SK-N-SH (cell line): ENCODE measurements around the gene GMPR. TPM values are rescaled to one million over a fixed set of nuclear protein-coding genes. Genes with fewer than 3 reads are reported as not detected.

Experiments used
- CTCF ChIA-PET: fragments of 300-600, 350-600 bp; formaldehyde crosslinking; extraction: SDS; loops from one replicate; lab custom pipeline; 2021; lab: Yijun Ruan, JAX
- POLR2A ChIA-PET: fragments of 350-600 bp; sonication (Branson Sonifier 250); formaldehyde crosslinking; extraction: SDS; loops from one replicate; lab custom pipeline; 2020; ENCODE audit warnings: antibody characterized with exemption, inconsistent platforms; lab: Yijun Ruan, JAX
- DNase-seq: peaks from one replicate; pipeline ENCODE4 v3.0.0; 2012
- H2AFZ ChIP-seq: fragments of 200-600 bp; sonication (generic); 2 replicates; pipeline ENCODE4 v1.8.1; 2016; ENCODE audit warnings: antibody characterized with exemption, mild to moderate bottlenecking, low read depth
- H3F3A ChIP-seq: fragments of 200-600 bp; sonication (generic); replicated peaks from 2 replicates; pipeline ENCODE3; 2016; ENCODE audit warnings: antibody characterized with exemption, mild to moderate bottlenecking; ENCODE audit not compliant: insufficient read depth
- H3K27ac ChIP-seq, 2 experiments: fragments of 200-500 bp in 1 of 2; fragments of 200-600 bp in 1 of 2; sonication (Bioruptor generic) in 1 of 2; sonication (generic), shearing (Covaris generic) in 1 of 2; 2 replicates each; pipeline versions ENCODE4 v1.5.1 to v1.6.1; 2014 to 2016; ENCODE audit warnings: low read depth in 2 of 2, inconsistent platforms in 1 of 2, low read length in 1 of 2, mild to moderate bottlenecking in 1 of 2, mixed read lengths in 1 of 2
- H3K27me3 ChIP-seq: fragments of 200-600 bp; sonication (generic), shearing (Covaris generic); 2 replicates; pipeline ENCODE4 v1.6.1; 2016; ENCODE audit warnings: mixed run types; ENCODE audit not compliant: insufficient read depth
- H3K36me3 ChIP-seq, 2 experiments: fragments of 200-500 bp in 1 of 2; fragments of 200-600 bp in 1 of 2; sonication (Bioruptor generic) in 1 of 2; sonication (generic) in 1 of 2; replicated peaks in 1 of 2; 2 replicates each; pipeline versions ENCODE3 to v1.5.1; 2014 to 2016; ENCODE audit warnings: low read length in 1 of 2, mild to moderate bottlenecking in 1 of 2; ENCODE audit not compliant: insufficient read depth in 2 of 2, control insufficient read depth in 1 of 2
- H3K4me1 ChIP-seq, 2 experiments: fragments of 200-500 bp in 1 of 2; fragments of 200-600 bp in 1 of 2; sonication (Bioruptor generic) in 1 of 2; sonication (generic), shearing (Covaris generic) in 1 of 2; 2 replicates each; pipeline versions ENCODE4 v1.5.1 to v1.6.1; 2014 to 2016; ENCODE audit warnings: low read depth in 1 of 2, low read length in 1 of 2, mixed run types in 1 of 2; ENCODE audit not compliant: insufficient read depth in 2 of 2, control insufficient read depth in 1 of 2
- H3K4me2 ChIP-seq: fragments of 200-600 bp; sonication (generic), shearing (Covaris generic); 2 replicates; pipeline ENCODE4 v1.6.1; 2017; ENCODE audit warnings: mixed run types
- H3K4me3 ChIP-seq, 2 experiments: fragments of 200-500 bp in 1 of 2; fragments of 200-600 bp in 1 of 2; sonication (Bioruptor generic) in 1 of 2; sonication (generic), shearing (Covaris generic) in 1 of 2; 2 replicates each; pipeline versions ENCODE4 v1.5.1 to v1.8.1; 2014 to 2016; ENCODE audit warnings: low read depth in 2 of 2, inconsistent platforms in 1 of 2, low read length in 1 of 2, mild to moderate bottlenecking in 1 of 2, mixed read lengths in 1 of 2, moderate library complexity in 1 of 2
- H3K79me2 ChIP-seq: fragments of 200-600 bp; sonication (generic); 2 replicates; pipeline ENCODE4 v1.8.1; 2017; ENCODE audit warnings: mild to moderate bottlenecking; ENCODE audit not compliant: insufficient read depth
- H3K9ac ChIP-seq: fragments of 200-600 bp; sonication (generic); 2 replicates; pipeline ENCODE4 v1.6.1; 2017; ENCODE audit warnings: mixed run types
- H3K9me2 ChIP-seq: fragments of 200-600 bp; sonication (generic); 2 replicates; pipeline ENCODE4 v1.6.1; 2017; ENCODE audit warnings: mixed run types
- H3K9me3 ChIP-seq: fragments of 200-600 bp; sonication (generic); 2 replicates; pipeline ENCODE4 v1.6.1; 2017; ENCODE audit warnings: mixed run types, mild to moderate bottlenecking, moderate library complexity
- H4K20me1 ChIP-seq: fragments of 200-600 bp; sonication (generic); 2 replicates; pipeline ENCODE4 v1.6.1; 2017; ENCODE audit warnings: mild to moderate bottlenecking, mixed run types; ENCODE audit not compliant: insufficient read depth
- CTCF ChIP-seq: fragments of 200-600 bp; sonication (generic); IDR thresholded peaks from 2 replicates; pipeline ENCODE4 v1.6.1; 2017; ENCODE audit warnings: antibody characterized with exemption, mild to moderate bottlenecking, moderate library complexity
- EZH2phosphoT487 ChIP-seq: fragments of 200-600 bp; sonication (generic); IDR thresholded peaks from 2 replicates; pipeline ENCODE4 v1.6.1; 2017; ENCODE audit warnings: low read depth, mixed run types, mild to moderate bottlenecking, antibody characterized with exemption, moderate library complexity, borderline replicate concordance
- FOSL2 ChIP-seq: IDR thresholded peaks from 2 replicates; pipeline ENCODE4 v1.4.0; 2012; ENCODE audit warnings: low read depth, mild to moderate bottlenecking, moderate library complexity, borderline replicate concordance
- JUND ChIP-seq: IDR thresholded peaks from 2 replicates; pipeline ENCODE4 v1.4.0; 2012
- MEF2A ChIP-seq: IDR thresholded peaks from 2 replicates; pipeline ENCODE4 v1.4.0; 2012; ENCODE audit warnings: low read depth, borderline replicate concordance
- MXI1 ChIP-seq: IDR thresholded peaks from 2 replicates; pipeline ENCODE4 v1.6.1; 2012; ENCODE audit warnings: mild to moderate bottlenecking, low read depth, low read length, improper control_type of control experiment
- NRF1 ChIP-seq: IDR thresholded peaks from 2 replicates; pipeline ENCODE4 v1.6.1; 2012; ENCODE audit warnings: low read depth, mild to moderate bottlenecking, low read length
- PBX3 ChIP-seq: IDR thresholded peaks from 2 replicates; pipeline ENCODE4; 2012
- POLR2AphosphoS5 ChIP-seq: IDR thresholded peaks from 2 replicates; pipeline ENCODE4 v1.6.1; 2012; ENCODE audit warnings: low read depth, low read length
- RAD21 ChIP-seq: IDR thresholded peaks from 2 replicates; pipeline ENCODE4 v1.6.1; 2012; ENCODE audit warnings: mild to moderate bottlenecking, low read length
- RCOR1 ChIP-seq: fragments of 150-350 bp; IDR thresholded peaks from 2 replicates; pipeline ENCODE4 v1.6.1; 2017; ENCODE audit warnings: antibody characterized with exemption, low read length
- RXRA ChIP-seq: IDR thresholded peaks from 2 replicates; pipeline ENCODE4 v1.4.0; 2012; ENCODE audit warnings: low read depth, mild to moderate bottlenecking, borderline replicate concordance
- SIN3A ChIP-seq: IDR thresholded peaks from 2 replicates; pipeline ENCODE4 v1.6.1; 2012; ENCODE audit warnings: low read depth, mild to moderate bottlenecking, low read length, moderate library complexity, borderline replicate concordance
- SMC3 ChIP-seq: IDR thresholded peaks from 2 replicates; pipeline ENCODE4 v1.6.1; 2012; ENCODE audit warnings: low read depth, low read length, improper control_type of control experiment
- TAF1 ChIP-seq: IDR thresholded peaks from 2 replicates; pipeline ENCODE4 v1.6.1; 2012; ENCODE audit warnings: low read depth, mild to moderate bottlenecking, low read length, moderate library complexity, borderline replicate concordance
- USF1 ChIP-seq: IDR thresholded peaks from 2 replicates; pipeline ENCODE4 v1.4.0; 2012; ENCODE audit warnings: low read depth, borderline replicate concordance
- USF2 ChIP-seq: fragments of 150-350 bp; IDR thresholded peaks from 2 replicates; pipeline ENCODE4 v1.6.1; 2017; ENCODE audit warnings: antibody characterized with exemption, low read length, low read depth, borderline replicate concordance
- WGBS: methylation state at CpG from one replicate; pipeline ENCODE4 v1.1.6; 2017; ENCODE audit warnings: low lambda C conversion rate; 5-methylcytosine and 5-hydroxymethylcytosine counted together
- polyA plus RNA-seq, 3 experiments: library from polyadenylated mRNA; depleted of rRNA; stranded (reverse); fragments of >200 nt; gene quantifications; 2 replicates each; pipeline ENCODE4 v1.2.3, GENCODE V29; 2012

Gene GMPR
- polyA plus RNA-seq, 1 of the 3 experiments (the other 2 are of a cell fraction), result 21.0 TPM

GRCh38 chr6:16230953-16231352, 7.4 kb upstream of the GMPR start:
- no peak overlapping the region for H3K4me3 ChIP-seq
- DNase-seq, result no peak
- no peaks in the 10 kb centered on the region; the same call in 1 of the 2 replicates for H3K27me3 ChIP-seq
- H3K27ac ChIP-seq, result no peak overlapping the region
- no peak overlapping the region for H3K9ac ChIP-seq
- no peaks in the 10 kb centered on the region for H3K36me3 ChIP-seq
- no peaks in the 10 kb centered on the region for H3K9me3 ChIP-seq
- no peaks in the 10 kb centered on the region for H3F3A ChIP-seq
- 84% methylated on average over 9 of the region's 9 CpGs for WGBS
- H4K20me1 ChIP-seq, result no peaks in the 10 kb centered on the region
- TF ChIP-seq MEF2A, result no peak
- no peak for TF ChIP-seq SMC3
- no peak for TF ChIP-seq JUND
- TF ChIP-seq PBX3, result no peak
- TF ChIP-seq FOSL2, result no peak
- TF ChIP-seq EZH2phosphoT487, result no peak
- no peak for TF ChIP-seq TAF1
- no peak for TF ChIP-seq POLR2AphosphoS5
- TF ChIP-seq RXRA, result no peak
- no peak for TF ChIP-seq SIN3A
- TF ChIP-seq USF1, result no peak
- no peak for TF ChIP-seq CTCF
- TF ChIP-seq MXI1, result no peak
- TF ChIP-seq RAD21, result no peak
- TF ChIP-seq NRF1, result no peak
- no peak for TF ChIP-seq RCOR1
- H3K4me1 ChIP-seq, result peaks cover 0 to 10% of the 10 kb centered on the region in 2 experiments; a peak in 1 of 4 replicates
- POLR2A ChIA-PET, result no interaction called here
- no peaks in the 10 kb centered on the region for H3K9me2 ChIP-seq
- no peaks in the 10 kb centered on the region for H3K79me2 ChIP-seq
- H3K4me2 ChIP-seq, result no peak overlapping the region
- no peak overlapping the region for H2AFZ ChIP-seq
- CTCF ChIA-PET, result interaction anchor here (0.9 kb wide), 1 partner anchor 22 kb away, joined by 3 read pairs; no protein-coding TSS in a partner anchor

GRCh38 chr6:16232086-16232485, 6.3 kb upstream of the GMPR start:
- DNase-seq, result no peak
- 87% methylated on average over 5 of the region's 5 CpGs for WGBS
- H3K4me3 ChIP-seq, result no peak overlapping the region
- no peaks in the 10 kb centered on the region; the same call in 1 of the 2 replicates for H3K27me3 ChIP-seq
- H2AFZ ChIP-seq, result no peak overlapping the region
- no peaks in the 10 kb centered on the region for H3K79me2 ChIP-seq
- H3K4me1 ChIP-seq, result peaks cover 0 to 10% of the 10 kb centered on the region in 2 experiments; a peak in 1 of 4 replicates
- H3K9me3 ChIP-seq, result no peaks in the 10 kb centered on the region
- H3K36me3 ChIP-seq, result no peaks in the 10 kb centered on the region
- no peak for TF ChIP-seq USF1
- TF ChIP-seq USF2, result no peak
- no peak for TF ChIP-seq SMC3
- ChIA-PET POLR2A (no interaction called here), CTCF (no interaction called here)
- H4K20me1 ChIP-seq, result no peaks in the 10 kb centered on the region
- H3K4me2 ChIP-seq, result no peak overlapping the region
- no peak overlapping the region for H3K27ac ChIP-seq
- peaks cover 9% of the 10 kb centered on the region for H3F3A ChIP-seq
- no peaks in the 10 kb centered on the region for H3K9me2 ChIP-seq
- no peak overlapping the region for H3K9ac ChIP-seq
